K562 (cell line): ENCODE measurements around the gene CSNK1G2. TPM values are rescaled to one million over a fixed set of nuclear protein-coding genes. Genes with fewer than 3 reads are reported as not detected.

ENCODE experiments used
- ATAC-seq: fragments of 200-7000 bp; cut with Tn5 transposase; 3 replicates; pipeline ENCODE4 v1.9.1; 2020; ENCODE audit warnings: moderate library complexity
- BruUV-seq: library from RNA; stranded (reverse); fragments of 400-500 nt; replicated peaks from 2 replicates; lab custom pipeline; 2021; lab: Mats Ljungman, UMichigan
- CTCF ChIA-PET: fragments of 300-600 bp; formaldehyde crosslinking; extraction: SDS; loops from one replicate; lab custom pipeline; 2021; ENCODE audit warnings: low intra/inter-chr PET ratio; lab: Yijun Ruan, JAX
- POLR2A ChIA-PET: fragments of 300-600, 350-650 bp; sonication (Branson Sonifier 250); formaldehyde crosslinking; extraction: SDS; loops from one replicate; lab custom pipeline; 2021; ENCODE audit warnings: antibody characterized with exemption, inconsistent platforms; lab: Yijun Ruan, JAX
- DNase-seq, 4 experiments: peaks; one replicate each; pipeline versions ENCODE4 v3.0.0 to v3.0.0-alpha.2; 2011 to 2018; ENCODE audit warnings: low spot score in 3 of 4, mixed read lengths in 3 of 4; ENCODE audit errors: extremely low read depth in 1 of 4
- FAIRE-seq: peaks from 2 replicates; lab custom pipeline; 2011; peaks lifted over from hg19 to GRCh38; lab: Jason Lieb, UNC
- H2AFZ ChIP-seq: 2 replicates; pipeline ENCODE4 v1.6.0; 2011; ENCODE audit warnings: low read depth, low read length, control low read depth, inconsistent platforms
- H3K27ac ChIP-seq: fragments of 200-600 bp; 3 replicates; pipeline ENCODE4 v1.8.0; 2011; ENCODE audit warnings: low read depth, mild to moderate bottlenecking, control low read depth, inconsistent platforms, low read length, moderate library complexity, mixed read lengths; ENCODE audit errors: extremely low read depth
- H3K27me3 ChIP-seq, 2 experiments: fragments of 300-600 bp in 1 of 2; 2 replicates in 1 of 2; 3 replicates in 1 of 2; pipeline versions ENCODE4 v1.6.0 to v1.8.0; 2011; ENCODE audit warnings: inconsistent platforms in 2 of 2, low read length in 2 of 2, mild to moderate bottlenecking in 1 of 2, mixed read lengths in 1 of 2, moderate library complexity in 1 of 2; ENCODE audit not compliant: control insufficient read depth in 2 of 2, insufficient read depth in 2 of 2
- H3K36me3 ChIP-seq: fragments of 300-600 bp; 3 replicates; pipeline ENCODE4 v1.8.0; 2011; ENCODE audit warnings: mild to moderate bottlenecking, low read length, inconsistent platforms; ENCODE audit not compliant: control insufficient read depth, insufficient read depth
- H3K4me1 ChIP-seq, 2 experiments: fragments of 200-600 bp in 1 of 2; replicated peaks in 1 of 2; 2 replicates in 1 of 2; 3 replicates in 1 of 2; pipeline versions ENCODE4 v1.5.1 to v1.8.0; 2011; ENCODE audit warnings: inconsistent platforms in 2 of 2, low read length in 2 of 2, mild to moderate bottlenecking in 1 of 2, mixed read lengths in 1 of 2, moderate library complexity in 1 of 2; ENCODE audit not compliant: control insufficient read depth in 2 of 2, insufficient read depth in 2 of 2
- H3K4me2 ChIP-seq: 2 replicates; pipeline ENCODE4 v1.6.1; 2011; ENCODE audit warnings: low read length, control low read depth, inconsistent platforms, mixed read lengths; ENCODE audit not compliant: insufficient read depth
- H3K4me3 ChIP-seq: fragments of 200-600 bp; sonication (generic), shearing (Covaris generic); 2 replicates; pipeline ENCODE4 v1.5.1; 2016; ENCODE audit warnings: control low read depth, inconsistent platforms
- H3K79me2 ChIP-seq: fragments of 200-600 bp; 3 replicates; pipeline ENCODE4 v1.8.0; 2011; ENCODE audit warnings: low read length, inconsistent platforms; ENCODE audit not compliant: control insufficient read depth, insufficient read depth
- H3K9ac ChIP-seq, 2 experiments: 2 replicates each; pipeline versions ENCODE4 v1.6.0 to v1.6.1; 2011; ENCODE audit warnings: low read depth in 2 of 2, low read length in 2 of 2, control low read depth in 1 of 2, inconsistent platforms in 1 of 2, mild to moderate bottlenecking in 1 of 2, mixed read lengths in 1 of 2; ENCODE audit not compliant: insufficient read depth in 1 of 2
- H3K9me1 ChIP-seq: one replicate; pipeline ENCODE4 v1.6.0; 2011; ENCODE audit warnings: inconsistent platforms, mild to moderate bottlenecking, low read length, moderate library complexity; ENCODE audit not compliant: control insufficient read depth, insufficient read depth
- H3K9me3 ChIP-seq: replicated peaks from 2 replicates; pipeline ENCODE4 v1.5.1; 2011; ENCODE audit warnings: low read depth, low read length, inconsistent platforms; ENCODE audit not compliant: control insufficient read depth, insufficient read depth
- H4K20me1 ChIP-seq: replicated peaks from 2 replicates; pipeline ENCODE4 v1.6.1; 2011; ENCODE audit warnings: low read length, inconsistent platforms, mixed read lengths; ENCODE audit not compliant: control insufficient read depth, insufficient read depth
- POLR2A ChIP-seq: fragments of 450-650 bp; conservative IDR thresholded peaks from 2 replicates; pipeline ENCODE4 v1.6.1; 2016
- POLR2G ChIP-seq: fragments of 200-400 bp; formaldehyde crosslinking; IDR thresholded peaks from 2 replicates; pipeline ENCODE4 v1.6.1; 2017; ENCODE audit warnings: low read depth, mild to moderate bottlenecking, antibody characterized with exemption, low read length, moderate library complexity
- RBM17 ChIP-seq: fragments of 200-400 bp; formaldehyde crosslinking; IDR thresholded peaks from 2 replicates; pipeline ENCODE4 v1.6.1; 2017; ENCODE audit warnings: low read depth, mild to moderate bottlenecking, low read length, borderline replicate concordance
- ZFP36 ChIP-seq: fragments of 150-350 bp; IDR thresholded peaks from 2 replicates; pipeline ENCODE4 v1.6.1; 2018; ENCODE audit warnings: low read length, low read depth; ENCODE audit not compliant: partially characterized antibody
- WGBS: fragments of 100-300 bp; shearing (Covaris generic); methylation state at CpG from one replicate; pipeline ENCODE4 v1.1.6; 2016; ENCODE audit warnings: low coverage, mixed read lengths; ENCODE audit not compliant: insufficient coverage; ENCODE audit errors: missing lambda C conversion rate; 5-methylcytosine and 5-hydroxymethylcytosine counted together
- in situ Hi-C: fragments of 300-500 bp; cut with MboI; formaldehyde crosslinking; loops from 4 replicates; pipeline ENCODE4 v1.15.0; 2018; ENCODE audit warnings: inconsistent platforms, mixed read lengths
- intact Hi-C: fragments of 100-400 bp; cut with micrococcal nuclease; formaldehyde crosslinking; loops from 2 replicates; pipeline ENCODE4 v1.14.2; 2022
- polyA plus RNA-seq, 8 experiments: library from polyadenylated mRNA; depleted of rRNA in 4 of 8; stranded (reverse) in 5 of 8; unstranded in 3 of 8; fragments of >200 nt; fragmentation: Nextera tagmentation in 2 of 8; fragmentation: Illumina TruSeq in 1 of 8; extraction: Ambion mirVana in 2 of 8; extraction: Trizol in 1 of 8; gene quantifications; 2 replicates each; pipeline versions ENCODE4 v1.2.1 to v1.2.3, GENCODE V29; 2011 to 2014; ENCODE audit warnings: inconsistent platforms in 1 of 8, missing spikeins in 1 of 8
- total RNA-seq, 7 experiments: library from RNA; depleted of rRNA in 6 of 7; stranded (reverse); fragments of >200 nt in 6 of 7; fragmentation: Illumina TruSeq in 2 of 7; extraction: Trizol in 2 of 7; gene quantifications; 2 replicates each; pipeline versions ENCODE4 v1.2.1 to v1.2.3, GENCODE V29; 2011 to 2021; ENCODE audit warnings: low replicate concordance in 1 of 7
- TF ChIP-seq, protein P1 (sequence below), 2 experiments: fragments of 150-350 bp in 1 of 2; IDR thresholded peaks; 2 replicates each; pipeline ENCODE4 v1.6.1; 2012 to 2016; ENCODE audit warnings: low read depth in 2 of 2, low read length in 2 of 2, mild to moderate bottlenecking in 1 of 2, moderate library complexity in 1 of 2

CSNK1G2 gene
- total and polyA plus RNA-seq, 9 of the 15 experiments (the other 6 are each of a cell fraction or from before 2014, with no cell fraction given), result 0.48 to 119 (median 49.5) TPM

GRCh38 chr19:1969176-1970002 lies 28.4 kb downstream of the CSNK1G2 start:
- intact Hi-C loops (no loop called here), in situ Hi-C loops (no loop called here)
- Histone ChIP-seq H3K79me2 (peaks cover 44% of the 10 kb centered on the region), H3K4me2 (no peak overlapping the region), H3K9me1 (peaks cover 3% of the 10 kb centered on the region), H4K20me1 (peaks cover 17% of the 10 kb centered on the region; the same call in 1 of the 2 replicates), H3K4me3 (no peak overlapping the region), H2AFZ (no peak overlapping the region), H3K27ac (no peak overlapping the region), H3K36me3 (peaks cover 46% of the 10 kb centered on the region; the same call in 2 of the 3 replicates), H3K9me3 (no peaks in the 10 kb centered on the region), H3K27me3 (no peaks in the 10 kb centered on the region), H3K9ac (no peak overlapping the region), H3K4me1 (peaks cover 0 to 42% of the 10 kb centered on the region in 2 experiments; a peak in 2 of 5 replicates)
- DNase-seq (no peak), ATAC-seq (no peak), FAIRE-seq (no peak)
- POLR2A ChIA-PET, result interaction anchor here (0.6 to 0.7 kb wide), 2 partner anchors 33 to 50 kb away, joined by 3 to 4 read pairs; no protein-coding TSS in a partner anchor
- BruUV-seq, result no TSS peak
- 96% methylated on average over 39 of the region's 49 CpGs for WGBS
- no peak for TF ChIP-seq ZFP36
- TF ChIP-seq POLR2G, result peak; percentile 34; the same call in 1 of the 2 replicates
- TF ChIP-seq, protein P1, sequence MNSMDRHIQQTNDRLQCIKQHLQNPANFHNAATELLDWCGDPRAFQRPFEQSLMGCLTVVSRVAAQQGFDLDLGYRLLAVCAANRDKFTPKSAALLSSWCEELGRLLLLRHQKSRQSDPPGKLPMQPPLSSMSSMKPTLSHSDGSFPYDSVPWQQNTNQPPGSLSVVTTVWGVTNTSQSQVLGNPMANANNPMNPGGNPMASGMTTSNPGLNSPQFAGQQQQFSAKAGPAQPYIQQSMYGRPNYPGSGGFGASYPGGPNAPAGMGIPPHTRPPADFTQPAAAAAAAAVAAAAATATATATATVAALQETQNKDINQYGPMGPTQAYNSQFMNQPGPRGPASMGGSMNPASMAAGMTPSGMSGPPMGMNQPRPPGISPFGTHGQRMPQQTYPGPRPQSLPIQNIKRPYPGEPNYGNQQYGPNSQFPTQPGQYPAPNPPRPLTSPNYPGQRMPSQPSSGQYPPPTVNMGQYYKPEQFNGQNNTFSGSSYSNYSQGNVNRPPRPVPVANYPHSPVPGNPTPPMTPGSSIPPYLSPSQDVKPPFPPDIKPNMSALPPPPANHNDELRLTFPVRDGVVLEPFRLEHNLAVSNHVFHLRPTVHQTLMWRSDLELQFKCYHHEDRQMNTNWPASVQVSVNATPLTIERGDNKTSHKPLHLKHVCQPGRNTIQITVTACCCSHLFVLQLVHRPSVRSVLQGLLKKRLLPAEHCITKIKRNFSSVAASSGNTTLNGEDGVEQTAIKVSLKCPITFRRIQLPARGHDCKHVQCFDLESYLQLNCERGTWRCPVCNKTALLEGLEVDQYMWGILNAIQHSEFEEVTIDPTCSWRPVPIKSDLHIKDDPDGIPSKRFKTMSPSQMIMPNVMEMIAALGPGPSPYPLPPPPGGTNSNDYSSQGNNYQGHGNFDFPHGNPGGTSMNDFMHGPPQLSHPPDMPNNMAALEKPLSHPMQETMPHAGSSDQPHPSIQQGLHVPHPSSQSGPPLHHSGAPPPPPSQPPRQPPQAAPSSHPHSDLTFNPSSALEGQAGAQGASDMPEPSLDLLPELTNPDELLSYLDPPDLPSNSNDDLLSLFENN (IDR thresholded peaks at IDR 0.05; ENCODE audit: low read depth in 2 of 2, low read length in 2 of 2), result no peak
- TF ChIP-seq RBM17, result no peak
- no peak for TF ChIP-seq POLR2A
- CTCF ChIA-PET, result no interaction called here
